K562 (cell line): ENCODE measurements around the gene NUDT22. TPM values are rescaled to one million over a fixed set of nuclear protein-coding genes. Genes with fewer than 3 reads are reported as not detected.
A peak's percentile ranks its signal among the peaks of the same experiment; 100 is the strongest.

Source experiments
- AFF1 ChIP-seq, 2 experiments: fragments of 450-650 bp; IDR thresholded peaks; 2 replicates each; pipeline ENCODE4 v1.6.1; 2018; ENCODE audit warnings: mild to moderate bottlenecking in 2 of 2, low read depth in 1 of 2; ENCODE audit not compliant: partially characterized antibody in 2 of 2
- CHCHD3 ChIP-seq: fragments of 250-450 bp; sonication (Bioruptor Pico); IDR thresholded peaks from 2 replicates; pipeline ENCODE4 v2.1.2; 2022; ENCODE audit warnings: mild to moderate bottlenecking
- DNMT1 ChIP-seq: fragments of 450-650 bp; IDR thresholded peaks from 2 replicates; pipeline ENCODE4 v1.6.1; 2016; ENCODE audit warnings: antibody characterized with exemption, mild to moderate bottlenecking
- E2F3 ChIP-seq: fragments of 250-450 bp; sonication (Bioruptor Pico); IDR thresholded peaks from 2 replicates; pipeline ENCODE4 v1.4.0; 2020; ENCODE audit warnings: mild to moderate bottlenecking
- FOXA1 ChIP-seq: fragments of 450-650 bp; IDR thresholded peaks from 2 replicates; pipeline ENCODE4 v1.6.1; 2016; ENCODE audit warnings: mild to moderate bottlenecking, borderline replicate concordance
- GTF3C2 ChIP-seq: IDR thresholded peaks from 3 replicates; pipeline ENCODE4 v1.6.1; 2011; ENCODE audit warnings: borderline replicate concordance, mild to moderate bottlenecking, moderate library complexity; ENCODE audit not compliant: insufficient read length; ENCODE audit errors: extremely low read depth
- HES1 ChIP-seq: fragments of 450-650 bp; IDR thresholded peaks from 2 replicates; pipeline ENCODE4 v1.6.1; 2016; ENCODE audit warnings: low read depth, mild to moderate bottlenecking, moderate library complexity
- IFI16 ChIP-seq: fragments of 250-450 bp; sonication (Bioruptor Pico); IDR thresholded peaks from 2 replicates; pipeline ENCODE4 v2.1.2; 2022; ENCODE audit warnings: mild to moderate bottlenecking, inconsistent platforms
- L3MBTL2 ChIP-seq: fragments of 450-650 bp; IDR thresholded peaks from 2 replicates; pipeline ENCODE4 v1.6.1; 2016; ENCODE audit warnings: mild to moderate bottlenecking, moderate library complexity
- MAFF ChIP-seq: IDR thresholded peaks from 2 replicates; pipeline ENCODE4 v1.6.1; 2012; ENCODE audit warnings: low read length, improper control_type of control experiment
- MEIS2 ChIP-seq: fragments of 450-650 bp; IDR thresholded peaks from 2 replicates; pipeline ENCODE4 v1.6.1; 2014; ENCODE audit warnings: mild to moderate bottlenecking; ENCODE audit not compliant: partially characterized antibody
- NCOA1 ChIP-seq: fragments of 450-650 bp; IDR thresholded peaks from 2 replicates; pipeline ENCODE4 v1.6.1; 2016; ENCODE audit warnings: low read depth
- NR2C2 ChIP-seq, 2 experiments: fragments of 200-800 bp in 1 of 2; sonication (Bioruptor generic) in 1 of 2; sonication (generic) in 1 of 2; formaldehyde crosslinking in 1 of 2; IDR thresholded peaks; 2 replicates each; pipeline versions ENCODE4 v1.6.1 to v1.8.0; 2016 to 2022; ENCODE audit warnings: mild to moderate bottlenecking in 1 of 2, missing compliant biosample characterization in 1 of 2, missing genetic modification characterization in 1 of 2, missing genetic modification reagents in 1 of 2
- SPI1 ChIP-seq: IDR thresholded peaks from 2 replicates; pipeline ENCODE4 v1.6.1; 2011; ENCODE audit warnings: low read depth, low read length, control low read depth, borderline replicate concordance
- TAF9B ChIP-seq: fragments of 450-650 bp; IDR thresholded peaks from 2 replicates; pipeline ENCODE4 v1.6.1; 2018; ENCODE audit warnings: mild to moderate bottlenecking; ENCODE audit not compliant: partially characterized antibody
- TFAM ChIP-seq: fragments of 250-450 bp; sonication (Bioruptor Pico); conservative IDR thresholded peaks from 2 replicates; pipeline ENCODE4 v1.5.0; 2021; ENCODE audit warnings: mild to moderate bottlenecking, moderate library complexity
- USF2 ChIP-seq: sonication (generic); formaldehyde crosslinking; IDR thresholded peaks from 2 replicates; pipeline ENCODE4 v1.5.0; 2020; ENCODE audit warnings: missing genetic modification reagents
- XRCC5 ChIP-seq: fragments of 200-400 bp; formaldehyde crosslinking; IDR thresholded peaks from 2 replicates; pipeline ENCODE4 v1.6.1; 2017; ENCODE audit warnings: low read depth, mild to moderate bottlenecking, low read length
- ZNF766 ChIP-seq: fragments of 200-800 bp; sonication (Bioruptor generic); conservative IDR thresholded peaks from 2 replicates; pipeline ENCODE4 v1.6.1; 2016; ENCODE audit warnings: missing genetic modification characterization, missing compliant biosample characterization
- polyA plus RNA-seq, 8 experiments: library from polyadenylated mRNA; depleted of rRNA in 4 of 8; stranded (reverse) in 5 of 8; unstranded in 3 of 8; fragments of >200 nt; fragmentation: Nextera tagmentation in 2 of 8; fragmentation: Illumina TruSeq in 1 of 8; extraction: Ambion mirVana in 2 of 8; extraction: Trizol in 1 of 8; gene quantifications; 2 replicates each; pipeline versions ENCODE4 v1.2.1 to v1.2.3, GENCODE V29; 2011 to 2014; ENCODE audit warnings: inconsistent platforms in 1 of 8, missing spikeins in 1 of 8
- total RNA-seq, 7 experiments: library from RNA; depleted of rRNA in 6 of 7; stranded (reverse); fragments of >200 nt in 6 of 7; fragmentation: Illumina TruSeq in 2 of 7; extraction: Trizol in 2 of 7; gene quantifications; 2 replicates each; pipeline versions ENCODE4 v1.2.1 to v1.2.3, GENCODE V29; 2011 to 2021; ENCODE audit warnings: low replicate concordance in 1 of 7

NUDT22 gene
- total and polyA plus RNA-seq, 9 of the 15 experiments (the other 6 are each of a cell fraction or from before 2014, with no cell fraction given): 6.3 to 92.6 (median 37.4) TPM

- no peak for TF ChIP-seq HES1
- TF ChIP-seq NR2C2 (CRISPR knock-in tag; IDR thresholded peaks at IDR 0.05): no peak; the same call in 1 of the 2 replicates
- TF ChIP-seq NR2C2 (tag; IDR thresholded peaks at IDR 0.05): peak; percentile 77
- TF ChIP-seq MEIS2: peak; percentile 61
- 0 out of 2 replicates have a peak, but pooled peaks have one; percentile 10 for TF ChIP-seq USF2 (CRISPR knock-in tag)
- no peak for TF ChIP-seq CHCHD3 (CRISPR knock-in tag)
- no peak for TF ChIP-seq FOXA1
- TF ChIP-seq SPI1: peak; percentile 90
- peak; percentile 89 for TF ChIP-seq ZNF766 (CRISPR knock-in tag)
- peak; percentile 50; the same call in 1 of the 2 replicates for TF ChIP-seq E2F3 (CRISPR knock-in tag)
- 0 out of 2 replicates have a peak, but pooled peaks have one; percentile 7 for TF ChIP-seq DNMT1
- TF ChIP-seq MAFF: peak; percentile 80; the same call in 1 of the 2 replicates
- TF ChIP-seq TAF9B: peak; percentile 92
- TF ChIP-seq NCOA1: peak; percentile 61; the same call in 1 of the 2 replicates
- TF ChIP-seq GTF3C2: no peak
- TF ChIP-seq TFAM (CRISPR knock-in tag): no peak
- no peak for TF ChIP-seq IFI16 (CRISPR knock-in tag)
- TF ChIP-seq L3MBTL2: 0 out of 2 replicates have a peak, but pooled peaks have one; percentile 29
- TF ChIP-seq AFF1 (IDR thresholded peaks at IDR 0.05; ENCODE audit: low read depth in 1 of 2, partially characterized antibody in 2 of 2): peak in 1 of 2 experiments; percentile 50
- TF ChIP-seq XRCC5: no peak
Measured at GRCh38 chr11:64207256-64208085, 18.6 kb upstream of the NUDT22 start (continued).
